NOMO-1 treated with dmso at 0.1 percent for 144 hours (cell line): Measurements from ENCODE around the gene GPC3.
"Not testable (repeated sequence)": the region's sequence is repeated elsewhere in the genome, so short reads cannot be mapped to it uniquely, and the experiment has no call there.

ENCODE experiments used
- DNase-seq: peaks from one replicate; lab custom pipeline; 2025; ENCODE audit not compliant: unreplicated experiment; lab: John Stamatoyannopoulos, UW

Gene GPC3

DNA sequence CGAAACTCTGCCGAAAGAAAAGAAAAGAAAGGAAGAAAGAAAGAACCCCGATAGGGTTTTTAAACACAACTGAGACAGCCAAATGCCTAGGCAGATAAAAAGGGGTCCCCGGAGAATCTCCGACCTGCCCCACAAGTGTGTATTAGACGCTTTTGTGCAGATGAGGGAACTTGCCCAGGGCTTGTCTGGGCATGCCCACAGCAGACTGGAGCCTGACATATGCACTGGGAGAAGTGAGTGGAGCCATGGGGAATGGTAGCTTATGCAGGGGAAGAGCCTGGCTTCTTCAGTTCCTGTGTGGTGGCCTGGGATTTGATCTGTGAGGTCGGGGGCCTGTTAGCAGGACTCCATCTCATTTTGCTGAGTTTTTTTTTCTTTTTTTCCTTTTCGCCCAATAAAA is 199.0 kb downstream of the GPC3 start:
- no peak for DNase-seq

DNA sequence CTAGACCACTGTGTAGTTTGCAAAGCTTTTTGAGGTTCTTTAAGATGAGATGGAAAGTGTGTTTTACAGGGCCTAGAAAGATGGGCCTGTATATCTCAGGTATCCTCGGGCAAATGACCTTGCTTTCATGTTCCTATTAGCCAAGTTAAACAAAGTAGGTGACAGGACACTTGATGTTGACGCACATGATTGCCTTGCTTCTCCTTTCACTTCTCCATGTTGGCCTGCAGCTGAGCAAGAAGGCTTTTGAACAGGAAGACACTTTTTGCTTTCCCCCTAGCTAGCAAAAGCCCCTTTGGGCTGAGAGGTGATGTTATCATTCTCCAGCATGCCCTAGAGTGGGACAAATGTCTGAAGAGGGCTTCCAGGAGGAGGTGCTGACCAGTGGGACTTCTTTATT is 202.1 kb downstream of the GPC3 start:
- no peak for DNase-seq

DNA sequence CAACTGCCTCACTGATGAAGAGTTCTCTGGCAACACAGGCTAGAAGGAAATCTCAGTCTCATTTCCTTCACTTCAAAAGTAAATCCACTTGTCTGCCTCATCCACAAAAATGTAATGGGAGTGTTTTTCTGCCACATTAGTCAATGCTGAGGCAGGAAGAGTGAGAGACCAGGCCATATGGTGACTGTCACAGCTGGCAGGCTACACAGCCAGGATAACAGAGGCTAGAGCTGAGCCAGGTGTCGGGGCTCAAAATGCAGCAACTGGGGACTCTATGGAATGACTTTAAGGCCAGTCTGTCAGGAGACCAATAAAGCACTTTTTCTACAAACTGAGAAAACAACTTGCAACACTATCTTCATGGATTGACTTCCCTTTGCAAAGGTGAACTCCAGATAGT is 204.2 kb downstream of the GPC3 start:
- DNase-seq = no peak

DNA sequence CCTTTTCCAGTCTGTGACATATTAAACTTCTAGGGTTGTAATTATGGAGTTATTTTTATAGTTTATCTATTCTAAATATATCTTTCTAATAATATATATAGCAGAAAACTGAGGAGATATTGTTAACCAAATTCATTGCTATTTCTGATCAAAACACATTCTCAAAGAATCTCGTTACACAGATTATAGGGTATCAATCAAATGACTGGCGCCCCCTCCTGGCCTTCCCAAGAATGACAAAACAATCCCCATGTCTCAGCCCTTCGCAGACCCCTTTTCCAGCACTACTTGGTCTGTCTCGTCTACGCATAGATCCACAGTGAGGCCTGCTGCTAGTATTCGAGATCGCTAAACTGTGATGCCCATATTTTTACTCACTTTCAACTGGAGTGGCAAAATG is 209.3 kb downstream of the GPC3 start:
- no peak for DNase-seq

DNA sequence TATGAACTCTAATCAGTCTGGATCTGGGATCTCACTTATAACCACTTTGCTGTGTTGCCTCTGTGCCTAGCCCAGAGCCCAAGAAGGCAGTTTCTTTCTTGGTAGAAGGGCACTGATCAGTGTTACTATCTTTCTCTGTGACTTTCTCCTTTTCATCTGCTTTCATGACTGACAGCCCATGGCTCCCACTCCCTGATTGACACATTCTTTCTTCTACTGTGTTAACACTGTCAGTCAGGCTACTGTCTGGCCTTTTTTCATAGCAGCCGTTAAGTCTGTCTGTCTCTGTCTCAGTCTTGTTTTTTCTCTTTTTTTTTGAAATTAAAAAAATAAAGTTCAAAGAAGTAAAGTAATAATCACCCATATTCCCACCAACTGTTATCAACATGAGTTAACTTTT is 210.6 kb downstream of the GPC3 start:
- no peak for DNase-seq

DNA sequence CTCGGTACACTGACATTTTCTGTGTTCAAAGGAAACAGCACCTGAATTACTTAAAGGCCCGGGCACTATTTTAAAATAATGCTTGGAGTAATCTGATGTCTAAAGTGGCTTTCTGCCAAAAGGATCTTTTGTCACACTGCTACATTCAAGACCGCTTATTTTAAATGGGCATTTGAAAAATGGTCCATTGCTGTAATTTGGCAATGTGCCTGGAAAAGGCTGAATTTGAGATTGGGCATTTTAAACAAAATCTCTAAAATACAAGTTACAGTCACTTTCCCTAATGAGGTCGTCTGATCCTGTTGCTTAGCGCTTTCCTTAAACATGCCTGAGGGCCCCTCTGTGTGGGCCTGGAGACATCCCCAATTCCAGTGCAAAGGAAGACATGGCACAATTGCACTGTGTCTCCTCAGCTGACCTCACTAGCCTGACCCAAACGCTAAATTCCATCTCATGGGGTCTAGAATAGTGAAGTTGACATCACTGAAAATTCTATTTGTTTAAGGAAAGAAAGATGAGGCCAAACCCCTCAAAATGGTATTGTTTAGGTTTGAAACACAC is 214.2 kb downstream of the GPC3 start:
- DNase-seq = no peak

DNA sequence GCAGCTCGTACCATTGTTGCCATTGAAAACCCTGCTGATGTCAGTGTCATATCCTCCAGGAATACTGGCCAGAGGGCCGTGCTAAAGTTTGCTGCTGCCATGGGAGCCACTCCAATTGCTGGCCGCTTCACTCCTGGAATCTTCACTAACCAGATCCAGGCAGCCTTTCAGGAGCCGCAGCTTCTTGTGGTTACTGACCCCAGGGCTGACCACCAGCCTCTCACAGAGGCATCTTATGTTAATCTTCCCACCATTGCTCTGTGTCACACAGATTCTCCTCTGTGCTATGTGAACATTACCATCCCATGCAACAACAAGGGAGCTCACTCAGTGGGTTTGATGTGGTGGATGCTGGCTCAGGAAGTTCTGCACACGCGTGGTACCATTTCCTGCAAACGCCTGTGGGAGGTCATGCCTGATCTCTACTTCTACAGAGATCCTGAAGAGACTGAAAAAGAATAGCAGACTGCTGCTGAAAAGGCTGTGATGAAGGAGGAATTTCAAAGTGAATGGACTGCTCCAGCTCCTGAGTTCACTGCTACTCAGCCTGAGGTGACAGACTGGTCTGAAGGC is 222.3 kb downstream of the GPC3 start:
- not testable (repeated sequence) for DNase-seq

DNA sequence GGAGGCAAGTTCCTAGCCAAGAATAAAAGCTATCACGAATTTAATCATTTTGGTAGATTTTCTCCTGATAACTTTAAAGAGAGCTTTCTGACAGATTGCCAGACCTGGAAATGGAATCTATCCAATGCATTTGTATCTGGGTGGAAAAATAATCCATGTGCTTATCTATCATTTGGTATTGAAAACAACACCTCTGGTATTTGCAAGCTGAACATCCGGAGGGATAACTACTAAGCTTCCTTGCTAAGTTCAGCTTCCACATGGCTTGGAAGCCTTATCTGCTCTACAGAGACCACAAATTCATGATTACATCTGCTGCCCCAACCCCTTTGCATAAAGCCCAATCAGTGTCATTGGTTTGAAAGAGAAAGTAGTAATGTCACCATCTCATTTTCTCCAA is 230.7 kb downstream of the GPC3 start:
- no peak for DNase-seq

DNA sequence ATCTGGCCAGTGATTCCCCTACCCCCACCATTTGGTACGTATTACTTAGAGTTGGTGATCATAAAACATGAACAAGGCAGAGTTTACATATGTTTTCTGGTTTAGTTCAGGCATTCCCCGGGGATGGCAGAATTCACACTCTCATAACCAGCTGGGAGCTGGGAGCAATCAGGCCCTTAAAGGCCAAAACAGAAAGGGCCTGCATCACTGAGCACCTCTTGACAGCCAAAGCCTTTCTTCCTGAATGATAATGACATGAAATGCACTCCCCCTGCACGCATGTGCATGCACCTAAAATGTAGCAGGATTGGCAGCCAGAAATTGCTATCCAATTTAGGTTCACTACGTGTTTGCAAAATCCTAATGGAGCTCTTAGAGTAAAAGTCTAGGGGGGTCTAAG is 235.4 kb downstream of the GPC3 start:
- no peak for DNase-seq

DNA sequence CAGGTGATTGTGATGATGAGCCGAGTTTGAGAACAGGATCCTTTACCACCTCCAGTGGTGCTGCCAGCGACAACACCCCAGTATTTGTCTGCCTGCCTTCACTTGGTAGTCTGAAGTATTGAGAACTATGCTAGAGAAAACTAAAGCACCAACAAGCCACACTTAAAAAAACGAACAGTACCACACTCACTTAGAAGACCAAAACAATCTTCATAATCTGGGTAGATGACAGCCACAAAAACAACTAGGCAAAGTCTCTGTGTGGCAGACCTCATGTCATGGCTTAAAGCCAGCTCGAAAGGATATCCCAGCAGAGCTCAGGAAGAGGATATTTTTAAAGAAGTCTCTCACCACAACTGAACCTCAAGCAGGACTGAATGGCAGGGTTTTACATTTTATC is 236.0 kb downstream of the GPC3 start:
- no peak for DNase-seq

DNA sequence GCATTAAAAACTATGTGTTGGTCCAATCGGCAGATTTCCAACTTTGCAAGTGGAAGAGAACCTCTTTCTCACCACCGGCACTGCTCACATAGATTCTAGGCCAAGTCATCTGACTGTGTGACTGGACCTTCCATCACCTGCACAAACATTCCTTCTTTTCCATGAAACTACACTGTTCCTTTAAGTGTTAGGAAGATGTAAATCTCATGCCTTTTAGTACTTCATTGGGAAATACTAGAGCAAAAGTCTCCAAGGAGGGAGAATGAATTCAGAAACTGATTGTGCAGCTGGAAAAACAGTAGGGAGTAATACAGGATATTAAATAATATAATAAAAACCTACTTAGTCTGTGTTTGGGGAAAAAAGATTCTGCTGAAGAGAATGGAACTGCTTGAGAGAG is 238.2 kb downstream of the GPC3 start:
- no peak for DNase-seq

DNA sequence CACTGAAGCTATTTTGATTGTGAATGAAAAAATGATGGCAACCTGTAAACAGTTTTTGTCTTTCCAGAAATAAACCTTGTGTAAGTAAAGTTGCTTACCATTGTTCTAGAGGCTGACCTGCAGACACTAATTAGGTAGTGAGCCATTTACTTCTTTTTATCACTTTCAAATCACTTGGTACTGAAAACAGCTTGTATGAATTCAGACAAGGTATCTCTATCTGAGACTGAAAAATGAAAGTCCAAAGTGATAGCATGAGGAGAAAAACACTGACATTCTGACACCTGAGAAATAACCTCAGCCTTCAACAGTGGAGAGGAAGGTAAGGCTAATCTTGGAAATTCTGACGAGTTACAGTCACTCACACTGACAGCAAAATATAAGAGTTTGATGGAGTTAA is 238.8 kb downstream of the GPC3 start:
- DNase-seq = no peak

DNA sequence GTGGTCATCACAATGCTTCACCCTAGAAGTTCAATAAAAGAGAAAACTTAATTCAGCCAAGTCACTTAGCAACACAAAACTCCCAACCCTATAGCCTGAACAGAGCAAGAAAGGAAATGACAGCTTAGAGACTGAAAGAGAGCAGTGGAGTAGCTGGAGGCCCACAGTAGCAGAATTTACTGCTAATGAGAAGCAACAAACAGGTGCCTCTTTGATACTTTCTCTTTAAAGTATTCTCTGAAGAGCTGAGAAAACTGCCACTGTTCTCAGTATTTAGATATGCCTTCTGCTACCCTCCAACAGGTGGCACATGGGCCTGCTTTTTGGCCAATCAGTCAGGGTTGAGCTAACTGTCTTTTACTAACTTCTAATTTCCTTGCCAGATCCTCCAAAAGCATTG is 240.0 kb downstream of the GPC3 start:
- no peak for DNase-seq

DNA sequence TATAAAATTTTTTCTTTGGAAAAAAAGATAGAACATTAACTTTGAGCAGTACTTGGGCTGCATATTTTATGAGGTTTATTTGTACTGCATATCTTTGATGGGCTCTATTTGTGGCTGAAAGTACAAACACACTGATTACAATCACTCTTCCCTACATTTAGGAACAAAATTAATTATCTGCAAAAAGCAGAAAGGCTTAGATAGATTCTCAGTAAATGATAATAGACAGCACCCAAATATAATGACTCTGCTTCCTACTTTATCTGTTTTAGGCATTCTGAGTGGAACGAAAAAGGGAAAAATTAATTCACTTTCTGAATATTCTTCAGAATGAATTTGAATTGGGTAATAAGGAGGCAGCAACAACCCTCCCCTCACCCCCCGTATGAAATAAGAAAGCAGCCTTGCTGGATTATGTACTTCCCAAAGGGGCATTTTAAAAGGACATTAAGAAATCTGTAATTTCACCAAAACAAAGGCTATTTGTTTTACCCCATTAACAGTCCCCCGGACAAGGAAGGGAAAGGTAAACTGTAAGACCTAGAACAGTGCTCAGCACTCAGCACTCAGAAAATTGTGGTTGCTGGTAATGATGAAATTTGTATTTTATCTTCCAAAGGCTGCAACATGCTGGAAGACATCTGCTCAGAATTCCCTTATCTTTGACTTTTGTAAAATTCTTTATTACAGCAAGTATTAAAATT is 242.6 kb downstream of the GPC3 start:
- no peak for DNase-seq

DNA sequence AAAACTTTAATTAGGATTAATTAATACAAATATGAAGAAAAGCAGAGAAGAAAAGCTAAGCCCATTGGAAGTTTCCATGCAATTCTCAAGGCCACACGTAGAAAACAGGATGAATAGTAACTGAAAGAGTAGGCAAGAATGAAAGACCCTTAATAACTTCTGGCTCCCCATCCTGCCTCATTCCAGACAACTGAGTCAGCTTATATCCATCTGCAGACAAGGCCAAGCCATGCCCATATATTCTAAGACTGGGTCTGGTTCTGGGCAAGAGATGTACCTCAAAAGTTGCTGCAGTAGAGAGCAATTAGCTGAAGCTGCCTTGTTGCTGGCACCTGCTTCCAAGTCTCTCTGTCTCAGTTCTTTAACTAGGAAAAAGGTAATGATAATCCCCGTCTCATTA is 244.1 kb downstream of the GPC3 start:
- no peak for DNase-seq

DNA sequence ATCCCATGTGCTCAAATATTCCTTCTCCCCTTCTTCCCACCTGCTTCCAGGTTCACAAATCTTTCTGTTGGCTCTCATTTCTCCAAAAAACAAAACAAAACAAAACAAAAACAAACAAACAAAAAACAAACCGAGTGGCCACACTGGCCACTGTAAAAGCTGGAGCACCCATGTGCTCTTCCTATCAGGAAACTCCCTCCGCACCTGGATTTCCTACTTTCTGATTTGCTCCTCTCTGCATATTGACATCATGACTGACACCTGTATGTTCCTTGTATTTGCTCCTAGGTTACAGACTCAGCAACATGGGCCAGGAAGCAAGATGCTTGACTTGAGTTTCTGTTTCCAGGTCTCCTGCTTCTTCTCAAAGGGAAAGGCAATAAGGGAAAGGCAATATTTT is 258.8 kb downstream of the GPC3 start:
- DNase-seq = no peak

DNA sequence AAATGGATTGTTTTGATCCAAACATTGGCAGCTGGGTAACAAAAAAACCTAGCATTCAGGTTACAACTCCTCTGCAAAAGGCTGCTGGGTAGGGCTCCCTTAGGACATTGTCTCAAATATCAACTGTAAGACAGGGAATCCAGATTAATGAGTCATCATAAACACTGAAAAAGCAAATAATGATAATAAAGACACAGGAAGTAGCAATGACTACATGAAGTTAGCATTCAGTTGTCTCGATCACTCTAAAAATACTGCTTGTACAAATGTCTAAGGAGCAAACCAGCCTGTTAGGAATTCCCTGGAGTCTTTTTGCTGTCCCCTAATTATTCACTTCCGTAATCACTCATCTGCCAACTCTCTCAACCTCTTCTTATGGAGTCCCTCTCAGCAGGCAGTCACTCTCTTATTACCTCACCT is 259.2 kb downstream of the GPC3 start:
- no peak for DNase-seq

DNA sequence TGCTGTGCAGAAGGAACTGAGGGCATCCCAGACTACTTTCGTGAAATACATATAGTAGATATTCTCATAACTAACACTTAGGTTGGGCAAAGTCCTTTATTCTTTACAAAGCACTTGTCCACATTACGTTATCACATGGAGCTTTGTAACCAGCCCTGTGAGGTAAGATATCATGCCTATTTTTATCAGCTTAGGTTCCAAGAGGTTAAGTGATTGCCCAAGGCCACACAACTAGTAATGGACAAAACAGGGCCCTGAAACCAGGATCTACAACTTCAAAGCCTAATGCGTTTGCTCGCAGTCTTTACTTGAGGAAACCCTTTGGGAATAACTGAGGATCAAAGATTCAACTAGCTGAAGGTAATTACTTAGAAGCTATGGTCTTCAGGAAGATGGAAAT is 261.5 kb downstream of the GPC3 start:
- DNase-seq = no peak

DNA sequence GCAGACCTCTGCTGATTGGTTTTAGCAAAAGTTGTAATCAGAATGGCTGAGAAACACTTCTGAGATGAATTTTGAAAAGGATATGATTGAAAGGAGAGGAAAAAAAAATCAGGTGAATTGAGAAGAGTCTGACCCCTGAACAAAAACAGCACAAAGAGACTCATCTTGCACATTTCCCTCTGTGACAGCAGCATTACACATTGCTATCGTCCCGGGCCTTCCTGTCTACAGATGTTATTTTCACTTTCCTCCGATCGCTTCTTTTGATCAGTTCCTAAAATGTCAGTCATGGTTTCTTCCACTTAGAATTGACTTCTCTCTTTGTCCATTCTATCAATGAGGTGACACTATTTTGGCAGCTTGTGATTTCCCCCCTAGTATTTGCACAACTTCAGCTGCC is 262.6 kb downstream of the GPC3 start:
- no peak for DNase-seq

DNA sequence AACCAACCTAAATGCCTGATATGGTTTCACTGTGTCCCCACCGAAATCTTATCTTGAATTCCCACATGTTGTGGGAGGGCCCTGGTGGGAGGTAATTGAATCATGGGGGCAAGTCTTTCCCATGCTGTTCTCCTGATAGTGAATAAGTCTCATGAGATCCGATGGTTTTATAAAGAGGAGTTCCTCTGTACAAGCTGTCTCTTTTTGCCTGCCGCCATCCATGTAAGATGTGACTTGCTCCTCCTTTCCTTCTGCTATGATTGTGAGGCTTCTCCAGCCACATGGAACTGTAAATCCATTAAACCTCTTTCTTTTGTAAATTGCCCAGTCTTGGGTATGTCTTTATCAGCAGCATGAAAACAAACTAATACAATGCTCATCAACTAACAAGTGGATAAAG is 265.1 kb downstream of the GPC3 start:
- DNase-seq = not testable (repeated sequence)

DNA sequence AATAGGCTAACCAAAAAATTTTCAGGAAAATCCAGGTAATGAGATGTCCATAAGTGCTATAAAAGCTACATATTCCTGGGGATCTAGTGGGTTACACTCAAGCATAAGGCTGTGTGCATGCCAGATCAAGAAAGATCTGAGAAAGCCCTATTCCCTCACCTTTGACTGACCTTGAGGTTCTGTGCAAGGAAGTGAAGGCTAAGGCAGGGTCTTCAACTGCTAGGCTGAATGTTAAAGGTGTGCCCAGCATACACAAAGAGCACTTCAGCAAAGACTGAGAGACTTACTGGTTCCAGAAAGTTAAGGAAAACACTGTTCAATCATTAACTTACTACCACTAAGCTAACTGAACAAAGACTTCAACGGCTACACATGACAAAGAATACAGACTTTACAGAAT is 269.7 kb downstream of the GPC3 start:
- DNase-seq = no peak

DNA sequence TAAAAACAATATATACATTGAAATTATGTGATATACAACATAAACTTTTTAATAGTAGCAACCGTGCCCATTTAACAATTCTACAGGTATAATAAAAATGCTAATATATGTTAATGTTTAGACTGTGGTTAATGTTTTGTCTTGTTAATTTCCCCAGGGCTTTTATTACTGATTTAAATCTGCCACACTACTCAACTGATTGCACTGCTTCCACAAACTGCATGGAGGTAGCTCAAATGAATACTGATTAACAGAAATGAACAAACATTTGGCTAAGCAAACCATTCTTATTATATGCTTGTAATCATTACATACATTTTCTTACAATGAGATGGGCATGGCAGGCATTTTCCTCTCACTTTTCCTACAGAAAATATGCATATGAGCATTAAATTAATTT is 275.9 kb downstream of the GPC3 start:
- no peak for DNase-seq

DNA sequence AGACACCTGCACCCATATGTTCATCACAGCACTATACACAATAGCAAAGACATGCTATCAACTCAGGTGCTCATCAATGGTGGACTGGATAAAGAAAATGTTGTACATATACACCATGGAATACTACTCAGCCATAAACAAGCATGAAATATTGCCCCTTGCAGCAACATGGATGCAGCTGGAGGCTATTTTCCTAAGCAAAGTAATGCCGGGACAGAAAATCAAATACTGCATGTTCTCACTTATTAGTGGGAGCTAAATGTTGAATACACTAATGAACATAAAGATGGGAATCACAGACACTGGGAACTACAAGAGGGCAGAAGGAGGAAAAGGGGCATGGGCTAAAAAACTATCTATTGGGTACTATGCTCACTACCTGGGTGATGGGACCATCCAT is 278.5 kb downstream of the GPC3 start:
- no peak for DNase-seq
